Measurements from ENCODE around the gene MAP3K2. TPM values are rescaled to one million over a fixed set of nuclear protein-coding genes. Genes with fewer than 3 reads are reported as not detected.

MAP3K2 gene
- polyA plus RNA-seq, 1 donor from 2014 or later, result 37.0 TPM

- Histone ChIP-seq H2AFZ (ENCODE audit: low read depth, low read length) (no peak overlapping the region), H3K36me3 (ENCODE audit: insufficient read depth, low read length) (no peaks in the 10 kb centered on the region), H3K9me2 (ENCODE audit: insufficient read depth, low read length) (no peaks in the 10 kb centered on the region), H3F3A (ENCODE audit: insufficient read depth, low read length, poor library complexity, severe bottlenecking) (no peaks in the 10 kb centered on the region), H4K20me1 (ENCODE audit: insufficient read depth) (peaks cover 3% of the 10 kb centered on the region), H3K4me3 (ENCODE audit: low read length) (peak overlapping the region; percentile 92), H3K27ac (ENCODE audit: low read length) (no peak overlapping the region), H3K27me3 (ENCODE audit: insufficient read depth, low read depth, low read length) (no peaks in the 10 kb centered on the region), H3K79me2 (replicated peaks; ENCODE audit: insufficient read depth, low read length) (peaks cover 49% of the 10 kb centered on the region), H3K9ac (ENCODE audit: low read length) (peak overlapping the region; percentile 13), H3K4me2 (ENCODE audit: low read length) (peak overlapping the region; percentile 71), H3K9me3 (ENCODE audit: low read length) (no peaks in the 10 kb centered on the region)
- no peak for TF ChIP-seq REST (IDR thresholded peaks at IDR 0.05; ENCODE audit: borderline replicate concordance)
- no peak for TF ChIP-seq EP300 (conservative IDR thresholded peaks at IDR 0.05; ENCODE audit: poor library complexity, severe bottlenecking)
- no peak for TF ChIP-seq RAD21 (conservative IDR thresholded peaks at IDR 0.05)
- TF ChIP-seq CTCF (IDR thresholded peaks at IDR 0.05; ENCODE audit: poor library complexity, severe bottlenecking), result no peak
- TF ChIP-seq MXI1 (conservative IDR thresholded peaks at IDR 0.05; ENCODE audit: poor library complexity, severe bottlenecking), result no peak
- no peak for TF ChIP-seq EZH2 (IDR thresholded peaks at IDR 0.05; ENCODE audit: borderline replicate concordance, insufficient read depth, low read length, poor library complexity, severe bottlenecking)
Observed at GRCh38 chr2:127386246-127386645, 1.5 kb downstream of the MAP3K2 start.

- Histone ChIP-seq H3K79me2 (replicated peaks; ENCODE audit: insufficient read depth, low read length) (peaks cover 66% of the 10 kb centered on the region), H3K27me3 (ENCODE audit: insufficient read depth, low read depth, low read length) (no peaks in the 10 kb centered on the region), H3K9me3 (ENCODE audit: low read length) (no peaks in the 10 kb centered on the region), H3K27ac (ENCODE audit: low read length) (no peak overlapping the region), H2AFZ (ENCODE audit: low read depth, low read length) (no peak overlapping the region), H3K4me3 (ENCODE audit: low read length) (peak overlapping the region; percentile 92), H3K9me2 (ENCODE audit: insufficient read depth, low read length) (no peaks in the 10 kb centered on the region), H3K36me3 (ENCODE audit: insufficient read depth, low read length) (no peaks in the 10 kb centered on the region), H3K9ac (ENCODE audit: low read length) (no peak overlapping the region), H3K4me2 (ENCODE audit: low read length) (no peak overlapping the region), H3F3A (ENCODE audit: insufficient read depth, low read length, poor library complexity, severe bottlenecking) (no peaks in the 10 kb centered on the region), H4K20me1 (ENCODE audit: insufficient read depth) (peaks cover 3% of the 10 kb centered on the region)
- no peak for TF ChIP-seq RAD21 (conservative IDR thresholded peaks at IDR 0.05)
- no peak for TF ChIP-seq REST (IDR thresholded peaks at IDR 0.05; ENCODE audit: borderline replicate concordance)
Observed at GRCh38 chr2:127384529-127384928, 3.2 kb downstream of the MAP3K2 start.
